GM12875 (cell line): ENCODE measurements around the gene RASSF7.
"Not testable (repeated sequence)": the region's sequence is repeated elsewhere in the genome, so short reads cannot be mapped to it uniquely, and the experiment has no call there.

ENCODE experiments used
- H3K4me3 ChIP-seq: one replicate; pipeline ENCODE4 v1.5.1; 2011; ENCODE audit warnings: low read depth, low read length, control low read depth
- TF ChIP-seq, protein P1 (sequence below): IDR thresholded peaks from 2 replicates; pipeline ENCODE4 v1.5.1; 2011; ENCODE audit warnings: low read depth, mild to moderate bottlenecking, control low read depth, inconsistent platforms, low read length, moderate library complexity, borderline replicate concordance; ENCODE audit not compliant: insufficient read depth

RASSF7 gene

DNA sequence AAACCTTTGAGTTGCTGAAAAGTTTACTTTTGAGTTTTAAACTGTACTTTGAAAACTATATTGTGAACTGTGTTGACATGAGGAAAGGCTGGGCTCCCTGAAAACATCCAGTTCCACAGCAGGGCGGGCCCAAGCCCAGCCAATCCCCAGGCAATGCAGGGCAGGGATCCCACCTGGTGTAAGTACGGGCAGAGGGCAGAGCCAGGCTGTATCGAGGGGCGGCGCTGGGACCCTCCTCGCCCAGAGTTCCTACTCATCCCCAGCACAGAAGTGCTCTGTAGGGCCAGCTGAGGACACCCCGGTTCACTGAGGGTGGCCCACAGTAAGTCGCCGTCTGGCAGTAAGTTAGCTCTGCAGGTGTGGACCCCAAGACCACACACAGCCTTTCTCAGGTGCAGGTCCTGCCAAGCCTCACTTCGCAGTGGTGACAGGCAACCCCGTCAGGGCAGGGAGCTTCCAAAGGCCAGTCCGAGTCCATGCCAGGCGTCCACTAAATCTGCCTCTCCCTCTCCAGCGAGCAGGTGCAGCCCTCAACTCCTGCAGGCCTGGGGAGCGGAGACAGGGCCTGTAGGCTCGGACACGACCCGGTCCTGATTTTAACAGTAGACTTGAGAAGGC, 6.3 kb downstream of the RASSF7 start:
- H3K4me3 ChIP-seq, result peak overlapping the region; percentile 69
- TF ChIP-seq, protein P1, sequence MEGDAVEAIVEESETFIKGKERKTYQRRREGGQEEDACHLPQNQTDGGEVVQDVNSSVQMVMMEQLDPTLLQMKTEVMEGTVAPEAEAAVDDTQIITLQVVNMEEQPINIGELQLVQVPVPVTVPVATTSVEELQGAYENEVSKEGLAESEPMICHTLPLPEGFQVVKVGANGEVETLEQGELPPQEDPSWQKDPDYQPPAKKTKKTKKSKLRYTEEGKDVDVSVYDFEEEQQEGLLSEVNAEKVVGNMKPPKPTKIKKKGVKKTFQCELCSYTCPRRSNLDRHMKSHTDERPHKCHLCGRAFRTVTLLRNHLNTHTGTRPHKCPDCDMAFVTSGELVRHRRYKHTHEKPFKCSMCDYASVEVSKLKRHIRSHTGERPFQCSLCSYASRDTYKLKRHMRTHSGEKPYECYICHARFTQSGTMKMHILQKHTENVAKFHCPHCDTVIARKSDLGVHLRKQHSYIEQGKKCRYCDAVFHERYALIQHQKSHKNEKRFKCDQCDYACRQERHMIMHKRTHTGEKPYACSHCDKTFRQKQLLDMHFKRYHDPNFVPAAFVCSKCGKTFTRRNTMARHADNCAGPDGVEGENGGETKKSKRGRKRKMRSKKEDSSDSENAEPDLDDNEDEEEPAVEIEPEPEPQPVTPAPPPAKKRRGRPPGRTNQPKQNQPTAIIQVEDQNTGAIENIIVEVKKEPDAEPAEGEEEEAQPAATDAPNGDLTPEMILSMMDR, result no peak

- H3K4me3 ChIP-seq, result peak overlapping the region; percentile 69
- TF ChIP-seq, protein P1, result no peak
Measured at GRCh38 chr11:567629-568292, 7.0 kb downstream of the RASSF7 start.

DNA sequence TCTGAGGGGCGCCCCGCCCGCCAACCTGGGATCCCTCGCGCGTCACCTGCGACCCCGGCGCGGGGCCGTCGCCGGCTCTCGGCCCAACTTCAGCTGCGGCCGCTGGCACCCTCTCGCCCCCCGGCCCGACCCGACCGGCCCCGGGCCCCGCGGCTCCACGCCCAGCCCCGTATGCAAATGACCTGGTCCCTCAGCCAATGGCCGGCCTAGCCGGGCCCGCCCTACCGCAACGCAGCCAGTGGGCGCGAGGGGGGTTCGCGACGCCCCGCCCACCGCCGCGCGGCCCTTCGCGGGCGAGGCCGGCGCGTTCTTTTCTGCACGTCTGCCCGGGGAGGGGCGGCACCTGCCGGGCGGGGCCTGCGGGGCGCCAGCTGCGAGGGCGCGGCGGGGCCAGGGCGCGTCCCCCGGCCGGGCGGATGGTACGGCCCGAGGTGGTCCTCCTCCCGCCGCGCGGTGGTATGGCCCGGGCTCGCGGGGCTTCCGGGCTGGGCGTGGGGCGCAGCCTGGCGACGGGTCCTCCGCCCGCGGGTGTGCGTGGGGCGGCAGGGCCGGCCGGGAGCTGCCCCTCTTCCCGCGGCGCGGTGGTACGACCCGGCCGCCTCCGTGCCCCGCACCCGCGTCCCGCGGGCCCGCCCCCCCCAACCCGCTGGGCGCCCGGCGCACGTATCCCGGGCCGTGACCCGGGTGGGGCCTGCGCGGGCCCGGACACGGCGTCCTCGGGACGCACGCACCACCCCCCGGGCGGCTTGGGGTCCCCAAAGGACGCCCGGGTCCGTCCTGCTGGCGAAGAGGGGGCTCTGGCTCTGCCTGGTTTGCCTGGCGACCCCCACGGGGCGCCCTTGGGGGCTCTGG, 7.8 kb downstream of the RASSF7 start:
- H3K4me3 ChIP-seq, result peak overlapping the region; percentile 69
- TF ChIP-seq, protein P1, result no peak

GRCh38 chr11:569158-569885, 8.6 kb downstream of the RASSF7 start:
- peak overlapping the region; percentile 69 for H3K4me3 ChIP-seq
- TF ChIP-seq, protein P1, result no peak

DNA sequence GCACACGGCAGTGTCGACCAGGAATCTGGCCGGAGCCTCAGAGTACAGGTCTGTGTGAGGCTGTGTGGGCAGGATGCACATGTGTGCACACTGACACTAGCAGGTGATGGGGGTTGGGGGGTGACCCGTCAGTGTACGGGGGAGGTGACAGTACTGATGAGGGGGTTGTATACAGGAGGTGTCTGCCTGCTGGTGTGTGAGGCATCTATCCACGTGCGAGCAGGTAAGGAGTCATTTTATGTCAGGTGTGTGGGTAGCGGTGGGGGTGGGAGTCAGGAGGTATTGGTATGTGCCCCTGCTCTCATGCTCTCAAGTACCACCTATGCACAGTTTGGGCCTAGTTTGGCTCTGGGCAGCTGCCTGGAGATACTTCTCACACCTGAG, 11.0 kb downstream of the RASSF7 start:
- TF ChIP-seq, protein P1, result no peak
- no peak overlapping the region for H3K4me3 ChIP-seq

DNA sequence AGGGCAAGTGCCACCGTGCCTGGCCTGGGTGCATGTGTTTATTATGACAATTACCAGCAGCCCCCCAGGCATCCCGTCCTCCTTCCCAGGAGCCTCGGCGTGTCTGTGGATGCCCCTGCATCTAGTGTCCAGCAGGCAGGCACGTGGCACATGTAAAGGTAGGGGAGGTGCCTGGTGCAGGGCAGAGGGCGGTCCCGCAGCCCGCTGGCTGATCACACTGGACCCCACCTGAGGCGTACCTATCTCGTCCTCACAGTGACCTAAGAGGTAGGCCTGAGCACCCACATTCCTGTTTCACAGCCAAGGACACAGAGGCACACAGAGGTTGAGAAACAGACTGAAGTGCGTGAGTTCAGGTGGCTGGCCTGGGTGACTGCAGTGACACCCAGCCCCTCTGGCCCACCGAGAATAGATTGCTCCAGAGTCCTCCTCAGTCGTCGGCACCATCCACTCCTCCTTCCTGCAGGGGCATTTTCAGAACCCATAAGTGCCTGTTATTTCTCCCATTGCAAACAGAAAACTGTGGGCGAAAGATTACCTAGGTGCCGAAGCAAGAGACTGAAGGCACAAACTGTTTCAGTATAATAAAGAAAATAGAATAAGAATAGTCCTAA, 12.5 kb downstream of the RASSF7 start:
- TF ChIP-seq, protein P1, result no peak
- H3K4me3 ChIP-seq, result no peak overlapping the region

GRCh38 chr11:574031-574570, 13.3 kb downstream of the RASSF7 start:
- H3K4me3 ChIP-seq, result not testable (repeated sequence)
